HUES48 (cell line): Measurements from ENCODE around the gene UTS2.

Experiments
- H3K27ac ChIP-seq: one replicate; pipeline ENCODE4 v1.7.0; 2013; ENCODE audit warnings: low read depth, low read length, inconsistent platforms
- H3K27me3 ChIP-seq: 2 replicates; pipeline ENCODE4 v1.6.1; 2013; ENCODE audit warnings: mild to moderate bottlenecking, low read length; ENCODE audit not compliant: control insufficient read depth, insufficient read depth
- H3K36me3 ChIP-seq: 2 replicates; pipeline ENCODE4 v1.6.1; 2013; ENCODE audit warnings: low read length; ENCODE audit not compliant: control insufficient read depth, insufficient read depth
- H3K4me1 ChIP-seq: 2 replicates; pipeline ENCODE4 v1.6.1; 2013; ENCODE audit warnings: mild to moderate bottlenecking, low read length; ENCODE audit not compliant: control insufficient read depth, insufficient read depth
- H3K4me3 ChIP-seq: 2 replicates; pipeline ENCODE4 v1.5.1; 2013; ENCODE audit warnings: mild to moderate bottlenecking, low read depth, low read length
- H3K9ac ChIP-seq: 2 replicates; pipeline ENCODE4 v1.6.1; 2013; ENCODE audit warnings: mild to moderate bottlenecking, low read depth, low read length, moderate library complexity
- H3K9me3 ChIP-seq: 2 replicates; pipeline ENCODE4 v1.6.1; 2013; ENCODE audit warnings: low read length; ENCODE audit not compliant: control insufficient read depth, insufficient read depth

Gene UTS2

DNA sequence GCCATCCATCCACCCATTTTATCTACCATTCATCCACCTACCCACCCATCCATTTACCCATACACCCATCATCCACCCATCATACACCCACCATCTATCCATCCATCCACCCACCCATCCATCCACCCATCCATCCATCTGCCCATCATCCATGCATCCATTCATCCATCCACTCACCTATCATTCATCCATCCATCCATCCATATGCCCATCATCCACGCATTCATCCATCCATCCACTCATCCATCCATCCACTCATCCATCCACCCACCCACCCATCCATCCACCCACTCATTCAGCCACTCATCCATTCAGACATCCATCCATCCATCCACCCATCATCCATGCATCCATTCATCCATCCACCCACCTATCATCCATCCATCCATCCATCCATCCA, 31.9 kb upstream of the UTS2 start:
- Histone ChIP-seq H3K9me3 (no peaks in the 10 kb centered on the region), H3K27me3 (no peaks in the 10 kb centered on the region)

DNA sequence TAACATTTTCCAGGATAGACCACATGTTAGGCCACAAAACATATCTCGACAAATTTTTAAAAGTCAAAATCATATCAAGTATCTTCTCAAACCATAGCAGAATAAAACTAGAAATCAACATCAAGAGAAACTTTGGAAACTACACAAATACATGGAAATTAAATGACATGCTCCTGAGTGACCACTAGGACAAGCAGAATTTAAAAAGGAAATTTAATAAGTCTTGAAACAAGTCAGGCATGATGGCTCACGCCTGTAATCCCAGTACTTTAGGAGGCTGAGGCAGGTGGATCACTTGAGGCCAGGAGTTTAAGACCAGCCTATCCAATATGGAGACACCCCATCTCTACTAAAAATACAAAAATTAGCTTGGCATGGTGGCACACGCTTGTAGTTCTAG, 26.4 kb upstream of the UTS2 start:
- no peak overlapping the region for H3K4me3 ChIP-seq
- no peaks in the 10 kb centered on the region for H3K4me1 ChIP-seq
- no peaks in the 10 kb centered on the region for H3K36me3 ChIP-seq
- H3K27me3 ChIP-seq = no peaks in the 10 kb centered on the region
- no peak overlapping the region for H3K27ac ChIP-seq
- no peaks in the 10 kb centered on the region for H3K9me3 ChIP-seq
- H3K9ac ChIP-seq = no peak overlapping the region

More for the DNA sequence above, 31.9 kb upstream of the UTS2 start:
- Histone ChIP-seq H3K4me3 (no peak overlapping the region), H3K9ac (no peak overlapping the region), H3K27ac (no peak overlapping the region), H3K4me1 (no peaks in the 10 kb centered on the region), H3K36me3 (no peaks in the 10 kb centered on the region)

DNA sequence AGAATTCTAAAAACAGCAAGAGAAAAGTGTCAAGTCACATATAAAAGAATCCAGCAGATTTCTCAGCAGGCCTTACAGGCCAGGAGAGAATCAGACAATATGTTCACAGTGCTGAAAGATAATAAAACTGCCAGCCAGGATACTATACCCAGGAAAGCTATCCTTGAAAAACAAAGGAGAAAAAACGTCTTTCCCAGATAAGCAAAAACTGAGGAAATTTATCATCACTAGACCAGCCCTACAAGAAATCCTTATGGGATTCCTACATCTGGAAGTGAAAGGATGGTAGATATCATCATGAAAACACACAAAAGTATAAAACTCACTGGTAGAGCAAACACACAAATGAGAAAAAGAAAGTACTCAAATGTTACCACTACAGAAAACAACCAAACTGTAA, 25.2 kb upstream of the UTS2 start:
- H3K4me1 ChIP-seq = no peaks in the 10 kb centered on the region
- no peak overlapping the region for H3K9ac ChIP-seq
- H3K36me3 ChIP-seq = no peaks in the 10 kb centered on the region
- no peak overlapping the region for H3K4me3 ChIP-seq
- no peak overlapping the region for H3K27ac ChIP-seq
- H3K27me3 ChIP-seq = no peaks in the 10 kb centered on the region
- no peaks in the 10 kb centered on the region for H3K9me3 ChIP-seq

DNA sequence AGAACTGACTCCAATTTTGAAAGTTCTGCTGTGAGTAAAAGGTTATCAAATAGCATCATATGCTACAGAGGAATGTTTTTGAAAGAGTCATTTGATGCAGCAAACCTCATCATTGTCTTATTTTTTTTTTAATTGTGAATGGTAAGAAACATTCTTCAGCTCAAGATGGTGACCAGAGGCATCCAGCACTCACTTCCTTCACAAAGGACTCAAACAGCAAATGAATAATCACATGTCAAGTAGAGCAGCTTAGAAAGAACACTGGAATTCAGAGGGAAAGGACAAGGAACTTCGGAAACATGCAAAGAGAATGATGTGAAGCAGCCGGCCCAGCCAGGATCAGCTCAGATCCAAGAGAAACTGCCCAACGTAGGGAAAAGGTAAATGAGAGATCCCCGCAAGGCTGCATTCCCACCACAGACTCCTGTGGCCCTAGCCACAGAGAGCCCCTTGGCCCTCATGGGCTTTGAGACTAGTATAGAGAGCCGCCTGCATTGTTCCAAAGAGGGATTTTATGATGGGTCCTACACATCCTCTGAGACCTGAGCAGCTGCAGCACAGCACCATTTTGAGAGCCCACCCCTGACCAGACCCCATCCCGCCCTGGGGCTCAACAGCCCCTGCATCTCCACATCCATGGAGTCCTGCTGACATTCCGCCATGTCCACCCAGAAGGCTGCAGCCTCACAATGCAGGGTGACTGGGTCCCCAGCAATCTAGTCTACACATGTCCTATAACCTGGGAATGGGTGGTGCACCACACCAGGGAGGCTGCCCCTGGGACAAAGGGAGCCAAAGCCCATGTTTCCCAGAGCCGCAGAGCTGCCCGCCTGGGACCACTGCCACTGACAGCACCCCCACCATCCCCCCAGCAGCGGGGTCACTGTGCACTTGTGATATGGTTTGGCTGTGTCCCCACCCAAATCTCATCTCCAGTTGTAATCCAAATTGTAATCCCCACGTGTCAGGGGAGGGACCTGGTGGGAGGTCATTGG, 21.2 kb upstream of the UTS2 start:
- H3K27ac ChIP-seq = no peak overlapping the region
- no peak overlapping the region for H3K4me3 ChIP-seq
- H3K36me3 ChIP-seq = no peaks in the 10 kb centered on the region
- no peaks in the 10 kb centered on the region for H3K4me1 ChIP-seq
- H3K9ac ChIP-seq = no peak overlapping the region
- no peaks in the 10 kb centered on the region for H3K27me3 ChIP-seq
- H3K9me3 ChIP-seq = no peaks in the 10 kb centered on the region

DNA sequence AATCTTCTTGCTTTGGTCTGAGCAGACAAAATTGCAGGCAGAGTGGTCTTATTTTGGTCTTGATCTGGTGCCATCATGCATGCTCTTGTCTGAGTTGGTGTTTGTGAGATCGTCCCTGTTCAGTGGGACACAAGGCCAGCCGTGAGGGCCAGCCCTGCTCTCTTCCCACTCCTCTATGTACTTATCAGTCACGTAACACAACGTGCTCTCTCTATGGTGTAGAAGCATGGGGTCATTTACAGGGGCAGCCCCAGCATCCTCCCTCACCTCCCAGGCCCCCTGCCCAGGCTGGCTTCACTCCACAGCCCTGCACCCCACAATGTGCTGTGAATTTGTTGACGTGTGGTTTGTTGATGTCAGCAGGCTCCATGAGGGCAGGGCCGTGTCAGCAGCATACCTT, 18.3 kb upstream of the UTS2 start:
- Histone ChIP-seq H3K9ac (no peak overlapping the region), H3K27me3 (no peaks in the 10 kb centered on the region), H3K4me3 (no peak overlapping the region), H3K9me3 (no peaks in the 10 kb centered on the region), H3K4me1 (no peaks in the 10 kb centered on the region), H3K27ac (no peak overlapping the region), H3K36me3 (no peaks in the 10 kb centered on the region)

DNA sequence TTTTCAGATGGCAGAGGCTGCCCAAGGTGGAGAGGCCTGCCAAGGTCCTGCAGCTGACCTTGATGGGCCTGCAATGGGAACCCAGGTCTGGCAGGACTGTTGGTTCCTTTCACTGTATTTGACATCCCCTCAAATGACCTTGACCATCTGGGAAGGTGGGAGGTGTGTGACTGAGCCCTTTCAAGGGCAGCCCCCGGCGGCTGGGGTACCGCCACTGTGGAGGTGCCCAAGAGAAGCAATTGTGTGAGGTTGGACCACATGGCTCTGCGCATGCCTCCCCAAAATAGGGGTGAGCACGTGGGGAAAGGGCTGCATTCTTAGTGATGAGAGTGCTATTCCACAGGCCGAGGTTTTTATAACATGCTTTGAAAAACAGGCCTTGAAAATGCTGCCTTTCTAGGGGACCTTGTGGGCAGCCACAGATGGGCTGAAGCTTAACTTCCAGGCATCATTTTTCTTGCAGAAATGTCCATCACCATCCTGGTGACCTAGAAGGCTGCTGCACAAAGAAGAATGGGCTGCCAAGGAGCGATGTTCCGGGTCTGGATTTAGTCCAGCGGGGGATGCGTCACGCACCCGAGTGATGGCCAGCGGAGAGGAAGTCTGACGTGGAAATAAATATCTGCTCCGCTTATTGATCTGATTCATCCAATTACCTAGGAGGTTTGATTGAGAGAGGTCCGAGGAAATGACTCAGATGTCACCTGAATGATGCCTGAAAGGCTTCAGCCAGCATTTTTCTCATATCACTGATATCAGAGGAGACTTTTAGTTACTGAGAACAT, 16.5 kb upstream of the UTS2 start:
- H3K4me1 ChIP-seq = no peaks in the 10 kb centered on the region
- no peak overlapping the region for H3K9ac ChIP-seq
- H3K36me3 ChIP-seq = no peaks in the 10 kb centered on the region
- no peaks in the 10 kb centered on the region for H3K9me3 ChIP-seq
- H3K27ac ChIP-seq = no peak overlapping the region
- H3K27me3 ChIP-seq = no peaks in the 10 kb centered on the region
- no peak overlapping the region for H3K4me3 ChIP-seq

DNA sequence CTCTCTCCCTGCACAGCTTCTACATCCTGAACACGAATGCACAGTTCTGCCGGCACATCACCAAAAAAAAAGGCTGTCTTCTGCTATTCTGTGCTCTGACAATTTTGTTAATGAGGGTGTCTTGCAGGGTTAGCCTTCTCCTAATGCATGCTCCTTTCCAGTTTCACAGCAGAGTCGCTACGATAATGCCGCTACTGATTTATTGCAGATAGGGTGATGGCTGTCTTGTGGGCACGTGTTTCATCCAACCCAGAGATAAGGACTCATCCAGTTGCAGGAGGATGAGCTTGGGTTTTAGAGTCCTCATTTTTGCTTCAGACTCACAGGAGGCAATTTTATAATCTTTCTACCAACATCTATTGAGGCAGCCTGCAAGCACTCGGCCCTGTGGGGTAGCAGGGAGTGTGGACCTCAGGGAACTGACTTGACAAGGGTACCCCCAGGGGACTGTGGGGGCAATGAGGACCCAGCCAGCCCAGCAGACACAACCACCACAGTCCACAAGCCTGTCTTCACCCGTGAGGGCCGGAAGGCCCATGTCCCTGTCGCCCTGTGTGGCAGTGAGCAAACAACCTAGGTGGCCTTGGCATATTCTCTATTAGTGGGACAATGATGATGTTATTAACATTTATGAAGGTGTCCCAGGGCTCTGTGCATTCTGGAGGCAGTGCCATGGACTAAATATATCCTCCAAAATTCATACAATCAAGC, 15.4 kb upstream of the UTS2 start:
- Histone ChIP-seq H3K4me3 (no peak overlapping the region), H3K9ac (no peak overlapping the region), H3K9me3 (no peaks in the 10 kb centered on the region), H3K27ac (no peak overlapping the region), H3K36me3 (no peaks in the 10 kb centered on the region), H3K27me3 (no peaks in the 10 kb centered on the region), H3K4me1 (no peaks in the 10 kb centered on the region)

DNA sequence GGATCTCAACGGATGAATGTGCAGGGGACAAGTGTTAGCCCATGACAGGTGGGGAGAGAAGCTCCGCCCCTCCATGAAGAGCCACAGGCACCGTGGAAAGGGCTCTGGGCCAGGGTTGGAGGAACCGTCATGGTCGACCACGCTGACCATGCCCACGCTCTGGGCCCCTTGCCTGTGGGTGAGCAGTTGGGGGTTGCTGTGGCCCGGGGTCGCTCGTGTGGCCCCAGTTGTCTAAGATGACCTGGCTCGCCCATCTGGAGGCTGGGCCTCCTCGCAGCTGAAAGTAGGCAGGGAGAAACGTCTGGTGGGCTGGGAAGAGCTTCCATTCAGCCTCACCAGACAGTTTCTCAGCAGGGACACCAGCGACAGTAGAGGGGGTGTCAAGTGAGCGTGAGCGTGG, 13.1 kb upstream of the UTS2 start:
- Histone ChIP-seq H3K9me3 (no peaks in the 10 kb centered on the region), H3K4me3 (no peak overlapping the region), H3K27me3 (no peaks in the 10 kb centered on the region), H3K27ac (no peak overlapping the region), H3K9ac (no peak overlapping the region), H3K4me1 (no peaks in the 10 kb centered on the region), H3K36me3 (no peaks in the 10 kb centered on the region)

DNA sequence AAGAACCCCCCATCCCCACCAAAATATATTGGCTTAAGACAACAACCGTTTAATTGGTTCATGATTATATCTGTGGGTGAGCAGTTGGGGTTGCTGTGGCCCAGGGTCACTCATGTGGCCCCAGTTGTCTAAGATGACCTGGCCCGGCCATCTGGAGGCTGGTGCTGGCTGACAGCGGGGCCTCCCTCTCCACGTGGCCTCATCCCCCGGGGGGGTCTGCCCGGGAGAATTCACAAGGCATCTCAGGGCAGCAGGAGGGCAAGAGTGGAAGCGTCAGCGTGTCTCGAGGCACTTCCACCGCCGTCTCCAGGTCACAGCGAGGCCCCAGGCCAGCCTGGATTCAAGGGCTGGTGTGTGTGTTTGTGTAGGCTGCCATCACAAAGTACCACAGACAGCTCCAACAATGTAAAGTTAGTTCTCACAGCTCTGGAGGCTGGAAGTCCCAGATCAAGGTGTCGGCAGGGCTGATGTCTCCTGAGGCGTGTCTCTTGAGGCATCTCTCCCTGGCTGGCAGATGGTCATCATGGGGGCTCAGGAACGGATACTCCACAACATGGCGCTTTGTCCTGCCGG, 11.0 kb upstream of the UTS2 start:
- no peaks in the 10 kb centered on the region for H3K9me3 ChIP-seq
- no peaks in the 10 kb centered on the region for H3K27me3 ChIP-seq
- H3K4me3 ChIP-seq = no peak overlapping the region
- no peaks in the 10 kb centered on the region for H3K4me1 ChIP-seq
- H3K27ac ChIP-seq = no peak overlapping the region
- no peaks in the 10 kb centered on the region for H3K36me3 ChIP-seq
- H3K9ac ChIP-seq = no peak overlapping the region

DNA sequence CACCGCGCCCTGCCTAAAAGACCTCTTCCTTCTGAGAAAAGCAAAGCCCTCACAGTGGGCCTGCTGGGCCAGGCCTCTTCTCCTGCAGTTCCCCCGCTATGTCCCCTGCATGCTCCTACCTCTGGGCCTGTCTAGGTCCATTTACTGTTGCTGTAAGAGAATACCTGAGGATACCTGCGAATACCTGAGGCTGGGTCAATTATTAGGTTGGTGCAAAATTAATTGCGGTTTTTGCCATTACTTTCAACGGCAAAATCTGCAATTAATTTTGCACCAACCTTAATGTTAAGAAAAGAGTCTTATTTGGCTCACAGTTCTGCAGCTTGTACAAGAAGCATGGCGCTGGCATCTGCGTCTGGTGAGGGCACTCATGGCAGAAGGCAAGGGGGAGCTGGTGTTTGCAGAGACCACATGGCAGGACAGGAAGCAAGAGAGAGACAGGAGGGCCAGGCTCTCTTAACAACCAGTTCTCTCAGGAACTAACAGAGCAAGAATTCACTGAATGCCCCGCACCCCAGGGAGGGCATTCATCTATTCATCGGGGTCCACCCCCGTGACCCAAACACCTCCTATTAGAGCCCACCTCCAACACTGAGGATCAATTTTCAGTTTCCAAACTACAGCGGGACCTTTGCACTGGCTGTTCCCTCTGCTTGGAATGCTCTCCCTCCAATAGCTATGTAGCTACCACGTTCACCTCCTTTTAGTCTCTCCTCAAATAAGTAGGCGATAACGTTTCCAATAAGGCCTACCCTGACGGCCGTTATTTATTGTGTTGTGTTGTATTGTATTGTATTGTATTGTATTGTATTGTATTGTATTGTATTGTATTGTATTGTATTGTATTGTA, 9.6 kb upstream of the UTS2 start:
- no peaks in the 10 kb centered on the region for H3K9me3 ChIP-seq
- no peak overlapping the region for H3K27ac ChIP-seq
- H3K27me3 ChIP-seq = no peaks in the 10 kb centered on the region
- H3K4me3 ChIP-seq = no peak overlapping the region
- H3K9ac ChIP-seq = no peak overlapping the region
- no peaks in the 10 kb centered on the region for H3K36me3 ChIP-seq
- H3K4me1 ChIP-seq = no peaks in the 10 kb centered on the region
